Measurements from ENCODE around the gene STPG3. TPM values are rescaled to one million over a fixed set of nuclear protein-coding genes. Genes with fewer than 3 reads are reported as not detected.

The STPG3 gene
- total and polyA plus RNA-seq, 9 of the 15 experiments (the other 6 are each of a cell fraction or from before 2014, with no cell fraction given) = not detected

DNA sequence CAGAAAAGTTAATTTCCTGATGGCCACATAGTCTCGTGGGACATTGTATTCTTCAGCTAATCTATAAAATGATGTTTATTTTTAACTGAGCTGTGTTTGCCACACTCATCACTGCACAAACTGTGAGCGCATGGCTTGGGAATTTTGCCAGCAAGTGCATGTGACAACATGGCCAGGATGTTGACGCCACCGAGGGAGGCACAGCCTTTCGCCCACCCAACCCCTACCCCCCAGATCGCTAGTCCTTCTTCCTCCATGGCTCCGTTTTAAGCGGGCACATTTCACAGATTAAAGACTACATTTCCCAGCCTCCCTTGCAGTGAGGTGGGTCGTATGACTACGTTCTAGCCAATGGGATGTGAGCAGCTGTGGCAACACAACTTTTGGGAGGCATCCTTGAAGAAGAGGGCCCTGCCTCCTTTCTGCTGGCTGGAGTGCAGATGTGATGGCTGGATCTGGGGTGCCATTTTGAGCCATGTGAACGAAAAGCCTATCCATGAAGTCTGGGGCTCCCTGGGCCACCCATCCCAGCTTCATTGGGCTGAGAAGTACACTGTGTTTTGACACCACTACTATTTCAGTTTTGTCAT is 43.1 kb downstream of the STPG3 start (continued):
- TF ChIP-seq MNT (conservative IDR thresholded peaks at IDR 0.05) = peak in 1 of 2 experiments; percentile 18; a peak in 1 of 4 replicates
- TF ChIP-seq, protein P1, sequence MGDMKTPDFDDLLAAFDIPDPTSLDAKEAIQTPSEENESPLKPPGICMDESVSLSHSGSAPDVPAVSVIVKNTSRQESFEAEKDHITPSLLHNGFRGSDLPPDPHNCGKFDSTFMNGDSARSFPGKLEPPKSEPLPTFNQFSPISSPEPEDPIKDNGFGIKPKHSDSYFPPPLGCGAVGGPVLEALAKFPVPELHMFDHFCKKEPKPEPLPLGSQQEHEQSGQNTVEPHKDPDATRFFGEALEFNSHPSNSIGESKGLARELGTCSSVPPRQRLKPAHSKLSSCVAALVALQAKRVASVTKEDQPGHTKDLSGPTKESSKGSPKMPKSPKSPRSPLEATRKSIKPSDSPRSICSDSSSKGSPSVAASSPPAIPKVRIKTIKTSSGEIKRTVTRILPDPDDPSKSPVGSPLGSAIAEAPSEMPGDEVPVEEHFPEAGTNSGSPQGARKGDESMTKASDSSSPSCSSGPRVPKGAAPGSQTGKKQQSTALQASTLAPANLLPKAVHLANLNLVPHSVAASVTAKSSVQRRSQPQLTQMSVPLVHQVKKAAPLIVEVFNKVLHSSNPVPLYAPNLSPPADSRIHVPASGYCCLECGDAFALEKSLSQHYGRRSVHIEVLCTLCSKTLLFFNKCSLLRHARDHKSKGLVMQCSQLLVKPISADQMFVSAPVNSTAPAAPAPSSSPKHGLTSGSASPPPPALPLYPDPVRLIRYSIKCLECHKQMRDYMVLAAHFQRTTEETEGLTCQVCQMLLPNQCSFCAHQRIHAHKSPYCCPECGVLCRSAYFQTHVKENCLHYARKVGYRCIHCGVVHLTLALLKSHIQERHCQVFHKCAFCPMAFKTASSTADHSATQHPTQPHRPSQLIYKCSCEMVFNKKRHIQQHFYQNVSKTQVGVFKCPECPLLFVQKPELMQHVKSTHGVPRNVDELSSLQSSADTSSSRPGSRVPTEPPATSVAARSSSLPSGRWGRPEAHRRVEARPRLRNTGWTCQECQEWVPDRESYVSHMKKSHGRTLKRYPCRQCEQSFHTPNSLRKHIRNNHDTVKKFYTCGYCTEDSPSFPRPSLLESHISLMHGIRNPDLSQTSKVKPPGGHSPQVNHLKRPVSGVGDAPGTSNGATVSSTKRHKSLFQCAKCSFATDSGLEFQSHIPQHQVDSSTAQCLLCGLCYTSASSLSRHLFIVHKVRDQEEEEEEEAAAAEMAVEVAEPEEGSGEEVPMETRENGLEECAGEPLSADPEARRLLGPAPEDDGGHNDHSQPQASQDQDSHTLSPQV (IDR thresholded peaks at IDR 0.05) = no peak
- TF ChIP-seq FOXM1 (IDR thresholded peaks at IDR 0.05; ENCODE audit: low read depth) = no peak
- no peak for TF ChIP-seq FOXM1 (CRISPR knock-in tag; IDR thresholded peaks at IDR 0.05; ENCODE audit: low read depth)
- peak; percentile 43 for TF ChIP-seq NFYB (IDR thresholded peaks at IDR 0.05; ENCODE audit: extremely low read depth, insufficient read length)
- peak; percentile 74; the same call in 1 of the 2 replicates for TF ChIP-seq TRIM28 (IDR thresholded peaks at IDR 0.05)
- TF ChIP-seq ARNT (IDR thresholded peaks at IDR 0.05) = peak in 1 of 2 experiments; percentile 49; a peak in 1 of 4 replicates
- TF ChIP-seq SREBF1 (IDR thresholded peaks at IDR 0.05; ENCODE audit: borderline replicate concordance, low read depth, low read length) = peak; percentile 92
- no peak for TF ChIP-seq ZNF384 (IDR thresholded peaks at IDR 0.05; ENCODE audit: low read depth, low read length)
- TF ChIP-seq SIX5 (IDR thresholded peaks at IDR 0.05; ENCODE audit: borderline replicate concordance in 1 of 2, insufficient read depth in 1 of 2, low read depth in 1 of 2, low read length in 2 of 2) = peak; percentile 72 to 79
- TF ChIP-seq CREM (IDR thresholded peaks at IDR 0.05; ENCODE audit: low read depth) = peak; percentile 56; the same call in 1 of the 2 replicates
- TF ChIP-seq ZNF143 (CRISPR knock-in tag; IDR thresholded peaks at IDR 0.05) = peak; percentile 88
- no peak for TF ChIP-seq ZNF121 (CRISPR knock-in tag; conservative IDR thresholded peaks at IDR 0.05)
- peak; percentile 100 for TF ChIP-seq HLTF (IDR thresholded peaks at IDR 0.05)
- TF ChIP-seq LCOR (CRISPR knock-in tag; IDR thresholded peaks at IDR 0.05) = peak; percentile 74
- peak; percentile 85 for TF ChIP-seq HCFC1 (IDR thresholded peaks at IDR 0.05; ENCODE audit: low read depth, low read length)
- TF ChIP-seq HDAC2 (IDR thresholded peaks at IDR 0.05) = peak; percentile 66
- TF ChIP-seq CREB3L1 (IDR thresholded peaks at IDR 0.05; ENCODE audit: borderline replicate concordance, low read depth) = peak; percentile 35; the same call in 1 of the 2 replicates
- peak in 1 of 3 experiments; percentile 6 for TF ChIP-seq YY1 (IDR thresholded peaks at IDR 0.05; ENCODE audit: borderline replicate concordance in 1 of 3, control insufficient read depth in 1 of 3, extremely low read depth in 1 of 3, insufficient read depth in 3 of 3, insufficient read length in 1 of 3, insufficient replicate concordance in 2 of 3, low read depth in 1 of 3, low read length in 2 of 3)
- TF ChIP-seq RCOR1 (IDR thresholded peaks at IDR 0.05; ENCODE audit: borderline replicate concordance in 1 of 2, low read depth in 2 of 2, low read length in 2 of 2) = peak in 1 of 2 experiments; percentile 72; a peak in 2 of 4 replicates
- peak; percentile 97 for TF ChIP-seq RBM25 (IDR thresholded peaks at IDR 0.05; ENCODE audit: low read depth, low read length, severe bottlenecking)
